ENCODE data around the gene ING3. TPM values are rescaled to one million over a fixed set of nuclear protein-coding genes. Genes with fewer than 3 reads are reported as not detected.

The ING3 gene
- polyA plus RNA-seq, 1 of the 3 experiments (the other 2 are of a cell fraction): 8.3 TPM

DNA sequence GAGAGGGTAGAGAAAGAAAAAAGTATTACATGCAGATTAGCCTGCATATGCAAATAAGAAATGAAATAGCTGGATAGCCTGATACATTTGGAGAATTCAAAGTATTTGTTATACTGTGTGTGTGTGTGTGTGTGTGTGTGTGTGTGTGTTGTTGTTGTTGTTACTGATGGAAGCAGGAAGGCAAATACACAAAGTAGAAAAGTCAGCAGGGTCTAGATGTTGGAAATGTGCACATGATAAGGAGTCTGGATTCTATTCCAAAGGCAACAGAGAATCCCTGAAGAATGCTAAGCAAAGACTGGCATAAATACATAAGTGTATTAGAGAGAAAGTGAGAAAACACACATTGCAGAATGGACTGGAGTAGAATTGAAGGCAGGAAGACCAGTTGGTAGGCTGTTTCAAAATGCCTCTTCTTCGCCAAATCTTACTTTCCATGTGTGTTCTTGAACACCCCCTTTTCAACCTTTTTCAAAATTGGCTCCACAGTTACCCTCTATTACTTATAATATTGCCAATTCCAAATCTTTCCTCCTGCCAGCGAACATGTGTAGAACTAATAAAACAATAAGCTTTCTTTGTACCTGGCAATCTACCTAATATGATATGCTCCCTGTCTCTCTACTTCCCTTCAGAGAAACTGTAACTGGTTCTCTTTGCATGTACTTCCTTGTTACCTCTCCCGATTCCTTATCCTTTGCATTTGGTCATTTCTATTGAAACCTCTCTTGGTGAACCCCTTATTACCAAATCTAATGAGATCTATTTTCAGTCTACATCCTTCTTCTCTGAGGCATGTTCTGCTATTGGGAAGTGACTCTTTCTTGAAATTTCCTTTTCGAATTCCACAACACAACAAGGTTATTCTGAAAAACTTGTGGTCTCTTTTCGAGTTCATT is 44.2 kb downstream of the ING3 start:
- Histone ChIP-seq H3K9me3 (no peaks in the 10 kb centered on the region), H3K79me2 (ENCODE audit: insufficient read depth) (peaks cover 25% of the 10 kb centered on the region), H4K20me1 (ENCODE audit: insufficient read depth) (no peaks in the 10 kb centered on the region), H3K4me2 (no peak overlapping the region), H3K27ac (ENCODE audit: low read depth in 2 of 2, low read length in 1 of 2) (no peak overlapping the region), H2AFZ (ENCODE audit: low read depth) (no peak overlapping the region), H3K27me3 (ENCODE audit: insufficient read depth) (no peaks in the 10 kb centered on the region), H3F3A (replicated peaks; ENCODE audit: insufficient read depth) (peaks cover 23% of the 10 kb centered on the region), H3K4me1 (ENCODE audit: control insufficient read depth in 1 of 2, insufficient read depth in 2 of 2, low read depth in 1 of 2, low read length in 1 of 2) (peaks cover 33 to 43% of the 10 kb centered on the region in 2 experiments; a peak in 3 of 4 replicates), H3K4me3 (ENCODE audit: low read depth in 2 of 2, low read length in 1 of 2) (no peak overlapping the region), H3K9me2 (no peaks in the 10 kb centered on the region), H3K9ac (no peak overlapping the region), H3K36me3 (replicated peaks in 1 of 2; ENCODE audit: control insufficient read depth in 1 of 2, insufficient read depth in 2 of 2, low read length in 1 of 2) (no peaks in the 10 kb centered on the region)
- ChIA-PET POLR2A (no interaction called here), CTCF (interaction anchor here (1.8 to 8.0 kb wide), 3 partner anchors 6 to 87 kb away, joined by 8 to 73 read pairs (median 9); partner anchors contain the start of gene CPED1)
- no peak for DNase-seq
- 80% methylated on average over 5 of the region's 5 CpGs for WGBS (ENCODE audit: low lambda C conversion rate)
- TF ChIP-seq ELF1 (IDR thresholded peaks at IDR 0.05) (no peak), RXRA (IDR thresholded peaks at IDR 0.05; ENCODE audit: borderline replicate concordance, low read depth) (no peak), RFX5 (IDR thresholded peaks at IDR 0.05; ENCODE audit: low read length) (no peak)
- TF ChIP-seq, protein P1, sequence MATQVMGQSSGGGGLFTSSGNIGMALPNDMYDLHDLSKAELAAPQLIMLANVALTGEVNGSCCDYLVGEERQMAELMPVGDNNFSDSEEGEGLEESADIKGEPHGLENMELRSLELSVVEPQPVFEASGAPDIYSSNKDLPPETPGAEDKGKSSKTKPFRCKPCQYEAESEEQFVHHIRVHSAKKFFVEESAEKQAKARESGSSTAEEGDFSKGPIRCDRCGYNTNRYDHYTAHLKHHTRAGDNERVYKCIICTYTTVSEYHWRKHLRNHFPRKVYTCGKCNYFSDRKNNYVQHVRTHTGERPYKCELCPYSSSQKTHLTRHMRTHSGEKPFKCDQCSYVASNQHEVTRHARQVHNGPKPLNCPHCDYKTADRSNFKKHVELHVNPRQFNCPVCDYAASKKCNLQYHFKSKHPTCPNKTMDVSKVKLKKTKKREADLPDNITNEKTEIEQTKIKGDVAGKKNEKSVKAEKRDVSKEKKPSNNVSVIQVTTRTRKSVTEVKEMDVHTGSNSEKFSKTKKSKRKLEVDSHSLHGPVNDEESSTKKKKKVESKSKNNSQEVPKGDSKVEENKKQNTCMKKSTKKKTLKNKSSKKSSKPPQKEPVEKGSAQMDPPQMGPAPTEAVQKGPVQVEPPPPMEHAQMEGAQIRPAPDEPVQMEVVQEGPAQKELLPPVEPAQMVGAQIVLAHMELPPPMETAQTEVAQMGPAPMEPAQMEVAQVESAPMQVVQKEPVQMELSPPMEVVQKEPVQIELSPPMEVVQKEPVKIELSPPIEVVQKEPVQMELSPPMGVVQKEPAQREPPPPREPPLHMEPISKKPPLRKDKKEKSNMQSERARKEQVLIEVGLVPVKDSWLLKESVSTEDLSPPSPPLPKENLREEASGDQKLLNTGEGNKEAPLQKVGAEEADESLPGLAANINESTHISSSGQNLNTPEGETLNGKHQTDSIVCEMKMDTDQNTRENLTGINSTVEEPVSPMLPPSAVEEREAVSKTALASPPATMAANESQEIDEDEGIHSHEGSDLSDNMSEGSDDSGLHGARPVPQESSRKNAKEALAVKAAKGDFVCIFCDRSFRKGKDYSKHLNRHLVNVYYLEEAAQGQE (IDR thresholded peaks at IDR 0.05; ENCODE audit: low read depth, low read length): no peak

- H3K4me3 ChIP-seq (ENCODE audit: low read depth in 2 of 2, low read length in 1 of 2): no peak overlapping the region
- H3K79me2 ChIP-seq (ENCODE audit: insufficient read depth): peaks cover 17% of the 10 kb centered on the region
- no peak overlapping the region for H3K9ac ChIP-seq
- WGBS (ENCODE audit: low lambda C conversion rate): 85% methylated on average over 2 of the region's 2 CpGs
- peaks cover 23% of the 10 kb centered on the region for H3F3A ChIP-seq (replicated peaks; ENCODE audit: insufficient read depth)
- no peak overlapping the region for H3K27ac ChIP-seq (ENCODE audit: low read depth in 2 of 2, low read length in 1 of 2)
- H3K9me2 ChIP-seq: no peaks in the 10 kb centered on the region
- H3K9me3 ChIP-seq: no peaks in the 10 kb centered on the region
- peaks cover 27 to 45% of the 10 kb centered on the region in 2 experiments; a peak in 3 of 4 replicates for H3K4me1 ChIP-seq (ENCODE audit: control insufficient read depth in 1 of 2, insufficient read depth in 2 of 2, low read depth in 1 of 2, low read length in 1 of 2)
- no peak for TF ChIP-seq RFX5 (IDR thresholded peaks at IDR 0.05; ENCODE audit: low read length)
- TF ChIP-seq TAF1 (IDR thresholded peaks at IDR 0.05; ENCODE audit: borderline replicate concordance, low read depth, low read length): no peak
- TF ChIP-seq RXRA (IDR thresholded peaks at IDR 0.05; ENCODE audit: borderline replicate concordance, low read depth): no peak
- no peak for TF ChIP-seq YY1 (IDR thresholded peaks at IDR 0.05; ENCODE audit: low read depth)
- TF ChIP-seq MEF2A (IDR thresholded peaks at IDR 0.05; ENCODE audit: borderline replicate concordance, low read depth): no peak
- TF ChIP-seq SMC3 (IDR thresholded peaks at IDR 0.05; ENCODE audit: low read depth, low read length): no peak
- DNase-seq: no peak
- ChIA-PET CTCF (interaction anchor here (1.1 to 8.0 kb wide), 4 partner anchors 7 to 86 kb away, joined by 5 to 73 read pairs (median 8); partner anchors contain the start of gene CPED1), POLR2A (no interaction called here)
- H4K20me1 ChIP-seq (ENCODE audit: insufficient read depth): no peaks in the 10 kb centered on the region
- no peak overlapping the region for H3K4me2 ChIP-seq
- H2AFZ ChIP-seq (ENCODE audit: low read depth): no peak overlapping the region
- no peaks in the 10 kb centered on the region for H3K36me3 ChIP-seq (replicated peaks in 1 of 2; ENCODE audit: control insufficient read depth in 1 of 2, insufficient read depth in 2 of 2, low read length in 1 of 2)
- no peaks in the 10 kb centered on the region for H3K27me3 ChIP-seq (ENCODE audit: insufficient read depth)
These were observed 45.1 kb downstream of the ING3 start for GRCh38 chr7:120995654-120996053.

Measured in SK-N-SH (cell line).